NOMO-1 treated with dmso at 0.1 percent for 144 hours (cell line): ENCODE results near the gene HSFX4.
"Not testable (repeated sequence)": the region's sequence is repeated elsewhere in the genome, so short reads cannot be mapped to it uniquely, and the experiment has no call there.

Experiments used
- DNase-seq: peaks from one replicate; lab custom pipeline; 2025; ENCODE audit not compliant: unreplicated experiment; lab: John Stamatoyannopoulos, UW

The HSFX4 gene

GRCh38 chrX:149929400-149929799 lies at the start of gene HSFX4:
HSFX4 (plus strand) TSS chrX:149929573; CDS start chrX:149929645, 72 bp downstream.
- not testable (repeated sequence) for DNase-seq

DNA sequence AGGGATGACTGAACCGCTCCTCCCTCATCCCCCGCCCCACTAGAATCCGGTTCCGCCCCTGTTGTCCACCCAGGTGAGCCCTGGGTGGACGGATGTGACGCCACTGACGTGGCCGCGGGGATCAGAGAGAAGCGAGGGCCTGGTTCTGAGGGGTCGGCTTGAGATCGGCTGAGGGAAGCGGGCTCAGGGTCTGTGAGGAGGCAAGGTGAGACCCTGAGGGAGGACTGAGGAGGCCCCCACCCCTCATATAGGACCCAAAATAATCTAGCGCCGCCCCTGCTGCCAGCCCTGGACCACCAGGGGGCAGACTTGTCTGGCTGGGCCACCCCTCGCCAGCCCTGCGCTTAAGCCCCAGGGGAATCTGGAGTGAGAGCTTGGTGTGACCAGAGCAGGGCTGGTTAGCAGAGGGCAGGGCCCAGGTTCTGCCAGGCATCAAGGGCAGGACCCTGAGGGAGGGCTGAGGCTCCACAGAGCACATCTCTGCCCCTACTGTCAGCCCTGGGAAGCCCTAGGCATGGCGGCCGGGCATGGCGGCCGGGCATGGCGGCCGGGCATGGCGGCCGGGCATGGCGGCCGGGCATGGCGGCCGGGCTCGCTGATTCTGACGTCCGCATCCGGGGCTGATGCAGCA lies 48.2 kb upstream of the HSFX4 start, which contains the start of gene MAGEA8:
Gene MAGEA8, plus strand, starts transcription at position 103 of the 631 bp plus-strand sequence. CDS start 3,090 bp downstream, outside the sequence.
- no peak for DNase-seq

DNA sequence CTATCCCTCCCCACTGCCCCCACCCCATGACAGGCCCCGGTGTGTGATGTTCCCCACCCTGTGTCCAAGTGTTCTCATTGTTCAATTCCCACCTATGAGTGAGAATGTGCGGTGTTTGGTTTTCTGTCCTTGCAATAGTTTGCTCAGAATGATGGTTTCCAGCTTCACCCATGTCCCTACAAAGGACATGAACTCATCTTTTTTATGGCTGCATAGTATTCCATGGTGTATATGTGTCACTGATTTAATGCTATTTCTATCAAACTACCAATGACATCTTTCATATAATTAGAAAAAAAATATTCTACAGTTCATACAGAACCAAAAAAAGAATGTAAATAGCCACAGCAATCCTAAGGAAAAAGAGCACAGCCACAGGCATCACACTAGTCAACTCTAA lies 38.5 kb upstream of the HSFX4 start:
- DNase-seq: not testable (repeated sequence)

DNA sequence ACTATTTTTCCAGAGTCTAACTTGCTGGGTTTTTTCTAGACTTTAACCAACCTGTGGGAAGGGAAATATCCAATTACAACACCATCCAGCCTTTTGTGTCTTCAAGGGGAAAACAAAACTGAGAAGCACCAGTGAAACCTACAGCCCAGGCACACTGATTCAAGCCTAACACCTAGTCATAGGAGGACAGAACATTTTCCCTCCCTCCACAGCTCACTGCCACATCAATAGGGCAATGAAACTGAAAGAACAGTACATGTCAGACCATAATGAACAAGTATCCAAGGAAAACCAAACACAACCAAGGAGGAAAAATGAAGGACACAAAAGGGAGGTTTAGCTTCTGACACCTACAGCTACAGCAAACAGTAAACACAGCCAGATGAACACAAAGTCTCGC lies 30.8 kb upstream of the HSFX4 start:
- no peak for DNase-seq

DNA sequence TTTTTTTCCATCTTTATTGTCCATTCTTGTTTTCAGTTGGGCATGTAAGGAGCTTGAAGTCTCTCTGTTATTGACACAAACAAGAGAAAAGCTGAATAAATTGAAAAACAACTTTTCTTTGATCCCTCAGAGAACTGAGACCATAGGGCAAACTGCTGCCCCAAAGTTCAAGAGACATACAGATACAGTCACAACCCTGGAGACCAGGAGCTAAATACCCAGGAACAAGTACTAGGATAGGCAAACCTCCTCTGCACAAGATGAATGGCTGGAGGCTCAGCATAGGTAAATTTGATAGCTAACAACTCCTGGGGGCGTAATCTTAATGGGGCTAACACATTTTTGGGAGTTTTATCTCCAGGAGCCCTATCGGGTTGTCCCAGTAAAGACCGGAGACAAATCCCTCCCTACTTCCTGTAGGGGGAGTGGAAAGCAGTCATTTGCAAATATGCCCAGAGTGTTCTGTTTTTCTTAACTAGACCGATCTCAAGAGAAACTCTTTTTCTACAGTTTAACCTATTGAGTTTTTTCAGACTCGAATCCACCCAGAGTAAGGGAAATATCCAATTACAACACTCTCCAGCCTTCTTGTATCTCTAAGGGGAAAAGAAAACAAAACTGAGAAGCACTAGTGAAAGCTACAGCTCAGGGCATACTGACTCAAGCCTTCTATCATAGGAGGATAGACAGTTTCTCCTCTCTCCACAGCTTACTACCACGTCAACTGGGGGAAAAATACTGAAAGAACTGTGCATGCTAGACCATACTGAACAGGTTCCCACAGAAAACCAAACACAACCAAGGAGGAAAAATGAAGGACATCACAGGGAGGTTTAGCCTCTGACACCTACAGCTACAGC lies 25.3 kb upstream of the HSFX4 start:
- DNase-seq: no peak

DNA sequence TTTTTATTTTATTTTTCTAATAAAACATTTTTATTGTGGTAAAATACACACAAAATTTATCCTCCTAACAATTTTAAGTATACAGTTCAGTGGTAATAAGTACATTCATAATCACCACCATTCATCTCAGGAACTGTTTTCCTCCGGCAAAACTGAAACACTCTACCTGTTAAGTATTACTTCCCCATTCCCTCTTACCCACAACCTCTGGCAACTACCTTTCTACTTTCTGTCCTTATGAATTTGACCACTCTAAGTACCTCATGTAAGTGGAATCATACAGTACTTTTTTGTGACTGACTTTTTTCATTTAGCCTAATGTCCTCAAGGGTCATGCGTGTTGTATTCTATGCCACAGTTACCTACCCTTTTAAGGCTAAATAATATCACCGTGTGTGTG lies 21.1 kb upstream of the HSFX4 start:
- DNase-seq: no peak

GRCh38 chrX:149908727-149909126 lies 20.6 kb upstream of the HSFX4 start:
- no peak for DNase-seq

DNA sequence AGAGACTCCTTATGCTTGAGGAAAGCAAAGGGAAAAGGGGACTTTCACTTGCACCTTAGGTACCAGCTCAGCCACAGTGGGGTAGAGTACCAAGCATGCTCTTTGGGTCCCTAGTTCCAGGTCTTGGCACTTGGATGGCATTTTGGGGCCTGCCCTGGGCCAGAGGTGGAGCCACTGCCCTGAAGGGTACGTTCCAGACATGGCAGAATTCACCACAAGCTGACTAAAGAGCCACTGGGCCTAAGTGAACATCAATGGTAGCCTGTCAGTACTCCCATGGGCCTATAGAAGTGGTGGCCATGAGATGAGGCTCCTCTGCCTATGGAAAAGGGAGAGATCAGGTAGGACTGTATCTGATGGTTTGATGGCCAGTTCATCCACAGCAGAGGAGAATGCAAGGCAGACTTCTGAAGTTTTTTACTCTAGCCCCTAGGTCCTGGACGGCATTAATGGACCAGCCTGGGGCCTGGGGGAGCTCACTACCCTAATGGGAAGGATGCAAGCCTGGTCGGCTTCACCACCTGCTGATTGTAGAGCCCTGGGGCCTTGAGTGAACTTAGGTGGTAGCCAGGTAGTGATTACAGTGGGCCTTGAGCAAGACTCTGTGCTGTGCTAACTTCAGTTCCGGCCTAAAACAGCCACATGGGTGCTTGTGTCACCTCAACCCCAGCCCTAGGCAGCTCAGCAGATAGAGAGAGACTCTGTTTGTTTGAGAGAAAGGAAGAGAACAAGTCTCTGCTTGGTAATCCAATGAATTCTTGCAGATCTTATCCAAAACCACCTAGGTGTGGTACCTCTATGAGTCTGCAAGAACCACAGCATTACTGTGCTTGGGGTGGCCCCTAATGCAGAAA lies 19.8 kb upstream of the HSFX4 start:
- DNase-seq: no peak

GRCh38 chrX:149910178-149910695 lies 19.1 kb upstream of the HSFX4 start:
- no peak for DNase-seq

GRCh38 chrX:149916745-149917392 lies 12.5 kb upstream of the HSFX4 start:
- DNase-seq: no peak

DNA sequence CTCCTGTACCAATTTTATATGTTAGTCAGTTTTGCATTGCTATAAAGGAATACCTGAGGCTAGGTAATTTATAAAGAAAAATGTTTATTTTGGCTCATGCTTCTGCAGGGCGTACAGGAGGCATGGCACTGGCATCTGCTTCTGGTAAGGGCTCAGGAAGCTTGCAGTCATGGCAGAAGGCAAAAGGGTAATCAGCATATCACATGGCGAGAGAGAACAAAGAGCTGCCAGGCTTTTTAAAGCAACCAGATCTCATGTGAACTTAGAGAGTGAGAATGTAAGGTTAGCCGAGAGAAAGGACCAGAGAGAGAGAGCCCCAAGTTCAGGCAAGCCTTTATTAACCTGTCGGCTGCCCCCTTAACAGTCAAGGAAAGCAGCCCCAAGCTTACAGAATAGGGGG lies 5.5 kb upstream of the HSFX4 start:
- not testable (repeated sequence) for DNase-seq

- not testable (repeated sequence) for DNase-seq
These were observed 4.9 kb upstream of the HSFX4 start for GRCh38 chrX:149924434-149924833.

GRCh38 chrX:149927245-149927963 lies 2.0 kb upstream of the HSFX4 start:
- DNase-seq: not testable (repeated sequence)

- not testable (repeated sequence) for DNase-seq
These were observed 1.5 kb upstream of the HSFX4 start for GRCh38 chrX:149927964-149928258.

DNA sequence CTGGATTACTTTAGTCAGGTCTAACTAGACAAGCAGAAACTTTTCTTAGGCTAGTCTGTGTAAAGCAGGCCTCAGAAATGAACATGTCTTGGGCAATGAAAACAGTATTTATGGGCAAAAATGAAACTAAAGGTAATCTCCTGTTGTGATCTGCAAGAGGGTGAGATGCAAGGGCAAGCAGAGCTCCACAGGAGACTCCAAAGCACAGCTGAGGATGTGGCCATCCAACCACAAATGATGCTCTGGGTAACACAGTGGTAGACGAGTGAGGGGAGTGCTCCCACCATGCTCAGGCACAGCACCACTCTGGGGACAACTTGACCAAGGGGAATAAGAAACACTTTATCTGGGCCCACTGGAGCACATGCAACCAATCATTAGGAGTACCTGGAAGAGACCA lies 738 bp upstream of the HSFX4 start:
- DNase-seq: not testable (repeated sequence)

GRCh38 chrX:149931355-149931754 lies 2.0 kb downstream of the HSFX4 start:
- DNase-seq: not testable (repeated sequence)

DNA sequence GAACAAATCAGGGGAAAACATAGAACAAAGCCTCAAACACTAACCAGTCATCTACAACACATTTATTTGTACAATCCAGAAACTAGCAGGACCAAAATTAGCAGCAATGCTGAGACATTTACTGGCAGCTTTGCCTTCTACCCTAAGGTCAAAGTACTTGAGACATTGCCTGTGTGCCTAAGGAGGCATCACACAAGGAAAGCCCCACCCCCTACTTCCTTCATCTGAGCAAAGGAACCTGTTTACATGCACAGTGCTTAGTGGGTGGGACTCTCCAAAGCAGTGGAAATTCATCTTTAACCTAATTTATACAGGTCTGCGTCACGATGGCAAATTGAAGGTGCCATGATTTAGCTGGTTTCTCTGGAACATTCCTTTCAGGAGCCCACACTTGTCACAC lies 2.8 kb downstream of the HSFX4 start:
- not testable (repeated sequence) for DNase-seq

DNA sequence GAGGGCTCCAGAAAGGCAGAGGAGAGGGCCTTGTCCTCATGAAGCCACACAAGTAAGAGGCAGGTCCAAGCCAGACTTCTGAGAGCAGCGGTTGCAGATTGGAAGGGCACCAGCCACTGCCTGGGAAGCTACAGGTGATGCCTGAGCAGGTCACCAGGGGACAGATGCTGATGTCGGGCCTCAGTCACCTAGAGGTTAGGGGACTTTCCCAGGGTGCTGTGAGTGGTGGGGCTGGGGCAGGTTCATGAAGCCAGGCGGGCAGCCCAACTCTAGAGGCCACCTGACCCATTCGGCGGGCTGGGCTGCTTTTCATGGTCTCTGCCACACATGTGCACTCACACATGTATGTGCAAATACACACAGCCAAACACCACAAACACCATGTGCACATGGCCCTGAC lies 3.6 kb downstream of the HSFX4 start:
- not testable (repeated sequence) for DNase-seq

GRCh38 chrX:149933547-149933946 lies 4.2 kb downstream of the HSFX4 start:
- not testable (repeated sequence) for DNase-seq

- not testable (repeated sequence) for DNase-seq
These were observed 8.0 kb downstream of the HSFX4 start for GRCh38 chrX:149937328-149937727.
